Esophagus muscularis mucosa (tissue), 3 donors: ENCODE results near the gene STARD6.

Source experiments
- CTCF ChIP-seq, 3 experiments: fragments of 200-600 bp in 2 of 3; fragments of 450-650 bp in 1 of 3; sonication (generic) in 2 of 3; IDR thresholded peaks; one replicate each; pipeline ENCODE4 v1.5.1; 2017 to 2019; ENCODE audit warnings: antibody characterized with exemption in 3 of 3, mild to moderate bottlenecking in 2 of 3, moderate library complexity in 1 of 3
- POLR2A ChIP-seq: fragments of 450-650 bp; IDR thresholded peaks from one replicate; pipeline ENCODE4 v1.6.1; 2017; ENCODE audit warnings: antibody characterized with exemption, moderate library complexity, mild to moderate bottlenecking, low read depth
- POLR2AphosphoS5 ChIP-seq, 2 donors: sonication (generic); formaldehyde crosslinking; IDR thresholded peaks; one replicate each; pipeline ENCODE4 v1.6.1; 2017; ENCODE audit warnings: antibody characterized with exemption in 2 of 2

GRCh38 chr18:54360406-54360805 is 2.7 kb upstream of the STARD6 start:
- TF ChIP-seq POLR2AphosphoS5 (IDR thresholded peaks at IDR 0.05) (no peak), CTCF (IDR thresholded peaks at IDR 0.05) (no peak), POLR2A (no peak)
